Measurements from ENCODE around the gene LRRFIP2. TPM values are rescaled to one million over a fixed set of nuclear protein-coding genes. Genes with fewer than 3 reads are reported as not detected.

The LRRFIP2 gene
- total and polyA plus RNA-seq, 4 donors: 45.7 to 74.3 (median 67.1) TPM

GRCh38 chr3:37031096-37031682, 143.2 kb downstream of the LRRFIP2 start:
- peaks cover 43% of the 10 kb centered on the region for H3K36me3 ChIP-seq (ENCODE audit: control insufficient read depth, insufficient read depth, low read length)
- H3K9me3 ChIP-seq (ENCODE audit: control insufficient read depth, insufficient read depth, low read length): peaks cover 2% of the 10 kb centered on the region
- no peak for DNase-seq (ENCODE audit: low read depth in 4 of 6, low spot score in 6 of 6)
- no peak overlapping the region for H3K4me3 ChIP-seq (ENCODE audit: low read depth, low read length)
- H3K27me3 ChIP-seq (ENCODE audit: control insufficient read depth, insufficient read depth, low read length): no peaks in the 10 kb centered on the region
- WGBS (ENCODE audit: insufficient coverage): 96% methylated on average over 5 of the region's 7 CpGs
- no peak overlapping the region for H3K27ac ChIP-seq (ENCODE audit: low read depth, low read length)
- H3K4me1 ChIP-seq (ENCODE audit: control insufficient read depth, insufficient read depth, low read length): no peaks in the 10 kb centered on the region

GRCh38 chr3:37030588-37030987, 143.8 kb downstream of the LRRFIP2 start:
- Histone ChIP-seq H3K4me3 (ENCODE audit: low read depth, low read length) (no peak overlapping the region), H3K4me1 (ENCODE audit: control insufficient read depth, insufficient read depth, low read length) (no peaks in the 10 kb centered on the region), H3K9me3 (ENCODE audit: control insufficient read depth, insufficient read depth, low read length) (no peaks in the 10 kb centered on the region), H3K27ac (ENCODE audit: low read depth, low read length) (no peak overlapping the region), H3K27me3 (ENCODE audit: control insufficient read depth, insufficient read depth, low read length) (no peaks in the 10 kb centered on the region), H3K36me3 (ENCODE audit: control insufficient read depth, insufficient read depth, low read length) (peaks cover 46% of the 10 kb centered on the region)
- DNase-seq (ENCODE audit: low read depth in 4 of 6, low spot score in 6 of 6): no peak
- WGBS (ENCODE audit: insufficient coverage): 100% methylated on average over 1 of the region's 3 CpGs

GRCh38 chr3:37029516-37030163, 144.7 kb downstream of the LRRFIP2 start:
- no peak for DNase-seq (ENCODE audit: low read depth in 4 of 6, low spot score in 6 of 6)
- H3K27me3 ChIP-seq (ENCODE audit: control insufficient read depth, insufficient read depth, low read length): no peaks in the 10 kb centered on the region
- H3K9me3 ChIP-seq (ENCODE audit: control insufficient read depth, insufficient read depth, low read length): peaks cover 2% of the 10 kb centered on the region
- H3K36me3 ChIP-seq (ENCODE audit: control insufficient read depth, insufficient read depth, low read length): peaks cover 43% of the 10 kb centered on the region
- no peak overlapping the region for H3K4me3 ChIP-seq (ENCODE audit: low read depth, low read length)
- no peaks in the 10 kb centered on the region for H3K4me1 ChIP-seq (ENCODE audit: control insufficient read depth, insufficient read depth, low read length)
- H3K27ac ChIP-seq (ENCODE audit: low read depth, low read length): no peak overlapping the region

DNA sequence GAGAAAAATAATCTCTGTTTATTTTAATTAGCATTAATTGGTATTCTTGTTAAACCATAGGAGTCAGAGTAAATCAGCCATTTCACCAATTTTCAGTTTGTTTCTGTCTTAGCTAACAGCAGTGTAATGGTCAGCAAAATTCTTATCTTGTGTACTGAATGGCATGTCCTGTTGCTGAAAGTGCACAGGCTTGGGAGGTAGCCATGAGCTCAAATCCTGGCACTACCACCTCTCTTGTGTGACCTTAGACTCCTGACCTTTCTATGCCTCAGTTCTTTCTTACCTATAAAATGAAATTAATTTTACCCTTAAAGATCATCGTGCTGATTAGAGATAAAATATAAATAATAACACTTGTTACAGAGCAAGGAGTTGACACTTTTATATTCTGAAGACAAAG, 145.3 kb downstream of the LRRFIP2 start:
- no peaks in the 10 kb centered on the region for H3K27me3 ChIP-seq (ENCODE audit: control insufficient read depth, insufficient read depth, low read length)
- no peak overlapping the region for H3K4me3 ChIP-seq (ENCODE audit: low read depth, low read length)
- DNase-seq (ENCODE audit: low read depth in 4 of 6, low spot score in 6 of 6): no peak
- H3K27ac ChIP-seq (ENCODE audit: low read depth, low read length): no peak overlapping the region
- no CpG with 5 or more reads among the region's 1 CpG for WGBS (ENCODE audit: insufficient coverage)
- H3K36me3 ChIP-seq (ENCODE audit: control insufficient read depth, insufficient read depth, low read length): peaks cover 43% of the 10 kb centered on the region
- H3K4me1 ChIP-seq (ENCODE audit: control insufficient read depth, insufficient read depth, low read length): no peaks in the 10 kb centered on the region
- H3K9me3 ChIP-seq (ENCODE audit: control insufficient read depth, insufficient read depth, low read length): peaks cover 2% of the 10 kb centered on the region

- no peak overlapping the region for H3K27ac ChIP-seq (ENCODE audit: low read depth, low read length)
- WGBS (ENCODE audit: insufficient coverage): 100% methylated on average over 1 of the region's 1 CpG
- peak in 2 of 6 donors; percentile 9 to 32 for DNase-seq (ENCODE audit: low read depth in 4 of 6, low spot score in 6 of 6)
- H3K4me3 ChIP-seq (ENCODE audit: low read depth, low read length): no peak overlapping the region
- peaks cover 2% of the 10 kb centered on the region for H3K9me3 ChIP-seq (ENCODE audit: control insufficient read depth, insufficient read depth, low read length)
- no peaks in the 10 kb centered on the region for H3K27me3 ChIP-seq (ENCODE audit: control insufficient read depth, insufficient read depth, low read length)
- H3K36me3 ChIP-seq (ENCODE audit: control insufficient read depth, insufficient read depth, low read length): peaks cover 43% of the 10 kb centered on the region
- H3K4me1 ChIP-seq (ENCODE audit: control insufficient read depth, insufficient read depth, low read length): no peaks in the 10 kb centered on the region
Observed at GRCh38 chr3:37028329-37028728, 146.1 kb downstream of the LRRFIP2 start.

GRCh38 chr3:37026851-37027250, 147.5 kb downstream of the LRRFIP2 start:
- H3K36me3 ChIP-seq (ENCODE audit: control insufficient read depth, insufficient read depth, low read length): peaks cover 52% of the 10 kb centered on the region
- no peak for DNase-seq (ENCODE audit: low read depth in 4 of 6, low spot score in 6 of 6)
- no peak overlapping the region for H3K4me3 ChIP-seq (ENCODE audit: low read depth, low read length)
- WGBS (ENCODE audit: insufficient coverage): 97% methylated on average over 5 of the region's 5 CpGs
- peaks cover 2% of the 10 kb centered on the region for H3K9me3 ChIP-seq (ENCODE audit: control insufficient read depth, insufficient read depth, low read length)
- no peak overlapping the region for H3K27ac ChIP-seq (ENCODE audit: low read depth, low read length)
- H3K27me3 ChIP-seq (ENCODE audit: control insufficient read depth, insufficient read depth, low read length): no peaks in the 10 kb centered on the region
- no peaks in the 10 kb centered on the region for H3K4me1 ChIP-seq (ENCODE audit: control insufficient read depth, insufficient read depth, low read length)

DNA sequence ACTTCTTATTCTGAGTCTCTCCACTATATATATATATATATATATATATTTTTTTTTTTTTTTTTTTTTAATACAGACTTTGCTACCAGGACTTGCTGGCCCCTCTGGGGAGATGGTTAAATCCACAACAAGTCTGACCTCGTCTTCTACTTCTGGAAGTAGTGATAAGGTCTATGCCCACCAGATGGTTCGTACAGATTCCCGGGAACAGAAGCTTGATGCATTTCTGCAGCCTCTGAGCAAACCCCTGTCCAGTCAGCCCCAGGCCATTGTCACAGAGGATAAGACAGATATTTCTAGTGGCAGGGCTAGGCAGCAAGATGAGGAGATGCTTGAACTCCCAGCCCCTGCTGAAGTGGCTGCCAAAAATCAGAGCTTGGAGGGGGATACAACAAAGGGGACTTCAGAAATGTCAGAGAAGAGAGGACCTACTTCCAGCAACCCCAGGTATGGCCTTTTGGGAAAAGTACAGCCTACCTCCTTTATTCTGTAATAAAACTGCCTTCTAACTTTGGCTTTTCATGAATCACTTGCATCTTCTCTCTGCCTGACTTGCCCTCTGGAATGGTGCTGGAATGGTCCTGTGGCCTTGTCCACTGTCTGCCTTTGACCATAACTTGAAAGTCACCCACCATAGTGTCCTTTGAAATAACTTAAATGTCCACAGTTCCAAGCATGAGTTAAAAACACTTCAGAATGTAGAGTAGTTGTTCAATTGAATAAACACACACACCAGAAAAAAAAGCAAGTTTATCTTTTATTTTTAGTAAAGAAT, 148.6 kb downstream of the LRRFIP2 start:
- Histone ChIP-seq H3K27ac (ENCODE audit: low read depth, low read length) (no peak overlapping the region), H3K4me1 (ENCODE audit: control insufficient read depth, insufficient read depth, low read length) (no peaks in the 10 kb centered on the region), H3K4me3 (ENCODE audit: low read depth, low read length) (no peak overlapping the region), H3K9me3 (ENCODE audit: control insufficient read depth, insufficient read depth, low read length) (peaks cover 2% of the 10 kb centered on the region), H3K27me3 (ENCODE audit: control insufficient read depth, insufficient read depth, low read length) (no peaks in the 10 kb centered on the region), H3K36me3 (ENCODE audit: control insufficient read depth, insufficient read depth, low read length) (peaks cover 55% of the 10 kb centered on the region)
- 100% methylated on average over 3 of the region's 3 CpGs for WGBS (ENCODE audit: insufficient coverage)
- DNase-seq (ENCODE audit: low read depth in 4 of 6, low spot score in 6 of 6): no peak

DNA sequence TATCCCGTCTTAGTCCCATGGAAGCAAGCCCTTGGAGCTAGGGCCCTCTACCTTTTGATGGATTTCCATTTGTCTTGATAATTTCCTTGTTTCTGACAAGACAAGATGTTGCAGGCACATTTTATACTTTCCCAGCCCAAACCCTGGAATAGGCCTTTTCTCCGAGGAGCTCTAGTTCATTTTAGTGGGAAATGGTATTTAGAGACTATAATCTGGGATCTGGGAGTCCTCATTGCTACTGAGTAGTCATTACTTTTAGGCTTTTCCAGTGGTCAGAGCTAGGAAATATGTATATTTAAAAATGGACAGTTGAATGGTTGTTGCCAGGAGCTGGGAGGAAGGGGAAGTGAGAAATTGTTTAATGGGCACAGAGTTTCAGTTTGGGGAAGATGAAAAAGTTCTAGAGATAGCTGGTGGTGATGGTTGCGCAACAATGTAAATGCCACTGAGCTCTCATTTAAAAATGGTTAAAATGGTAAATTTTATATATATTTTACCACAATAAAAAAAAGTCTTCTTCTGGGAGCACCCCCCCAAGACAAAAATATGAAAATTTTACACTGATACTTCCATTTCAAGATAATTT, 149.5 kb downstream of the LRRFIP2 start:
- Histone ChIP-seq H3K4me1 (ENCODE audit: control insufficient read depth, insufficient read depth, low read length) (no peaks in the 10 kb centered on the region), H3K4me3 (ENCODE audit: low read depth, low read length) (no peak overlapping the region), H3K27ac (ENCODE audit: low read depth, low read length) (no peak overlapping the region), H3K27me3 (ENCODE audit: control insufficient read depth, insufficient read depth, low read length) (no peaks in the 10 kb centered on the region), H3K36me3 (ENCODE audit: control insufficient read depth, insufficient read depth, low read length) (peaks cover 58% of the 10 kb centered on the region), H3K9me3 (ENCODE audit: control insufficient read depth, insufficient read depth, low read length) (peaks cover 2% of the 10 kb centered on the region)
- no peak for DNase-seq (ENCODE audit: low read depth in 4 of 6, low spot score in 6 of 6)
- 100% methylated on average over 1 of the region's 3 CpGs for WGBS (ENCODE audit: insufficient coverage)

DNA sequence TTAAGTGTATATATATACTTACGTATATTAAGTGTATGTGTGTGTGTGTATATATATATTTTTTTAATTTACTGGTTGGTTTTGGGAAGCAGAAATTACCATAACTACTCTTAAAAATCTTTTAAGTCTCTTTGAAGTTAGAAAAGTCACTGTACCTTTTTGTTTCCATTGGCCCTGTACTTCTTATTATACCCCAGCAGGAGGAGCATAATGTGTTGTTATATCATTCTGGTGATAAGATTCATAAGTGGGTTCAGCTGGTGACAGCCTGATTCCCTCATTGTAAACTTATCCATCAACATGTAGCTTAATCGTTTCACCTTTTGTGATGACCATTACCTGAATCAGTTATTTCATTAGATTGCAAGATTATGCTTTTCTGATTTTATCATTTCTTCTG, 150.3 kb downstream of the LRRFIP2 start:
- no peak for DNase-seq (ENCODE audit: low read depth in 4 of 6, low spot score in 6 of 6)
- Histone ChIP-seq H3K27me3 (ENCODE audit: control insufficient read depth, insufficient read depth, low read length) (no peaks in the 10 kb centered on the region), H3K4me3 (ENCODE audit: low read depth, low read length) (no peak overlapping the region), H3K36me3 (ENCODE audit: control insufficient read depth, insufficient read depth, low read length) (peaks cover 60% of the 10 kb centered on the region), H3K4me1 (ENCODE audit: control insufficient read depth, insufficient read depth, low read length) (no peaks in the 10 kb centered on the region), H3K9me3 (ENCODE audit: control insufficient read depth, insufficient read depth, low read length) (peaks cover 2% of the 10 kb centered on the region), H3K27ac (ENCODE audit: low read depth, low read length) (no peak overlapping the region)
- WGBS (ENCODE audit: insufficient coverage): no CpG with 5 or more reads among the region's 2 CpGs
